Panc1 (cell line): Measurements from ENCODE around the gene PFKFB4. TPM values are rescaled to one million over a fixed set of nuclear protein-coding genes. Genes with fewer than 3 reads are reported as not detected.

Experiments
- ATAC-seq: fragments of 200-7000 bp; cut with Tn5 transposase; 2 replicates; pipeline ENCODE4 v1.9.1; 2020; ENCODE audit warnings: mild to moderate bottlenecking, moderate library complexity
- BruUV-seq: library from RNA; stranded (reverse); fragments of 400-500 nt; replicated peaks from 2 replicates; lab custom pipeline; 2021; lab: Mats Ljungman, UMichigan
- CTCF ChIA-PET: fragments of 300-600 bp; sonication (Branson Sonifier 250); formaldehyde crosslinking; loops from one replicate; lab custom pipeline; 2022; ENCODE audit warnings: antibody characterized with exemption; lab: Charles Lee
- POLR2A ChIA-PET: fragments of 300-600 bp; sonication (Branson Sonifier 250); formaldehyde crosslinking; loops from one replicate; lab custom pipeline; 2022; ENCODE audit warnings: antibody characterized with exemption; lab: Charles Lee
- DNase-seq: peaks from one replicate; pipeline ENCODE4 v3.0.0-alpha.2; 2010; ENCODE audit warnings: low read depth, low spot score
- H3K27ac ChIP-seq: 2 replicates; pipeline ENCODE4 v1.5.1; 2011; ENCODE audit warnings: mild to moderate bottlenecking, low read length, inconsistent platforms
- H3K27me3 ChIP-seq: fragments of 200-500 bp; sonication (Bioruptor generic); 2 replicates; pipeline ENCODE4 v1.6.0; 2014; ENCODE audit warnings: low read length, inconsistent platforms; ENCODE audit not compliant: control insufficient read depth, insufficient read depth
- H3K36me3 ChIP-seq: fragments of 200-500 bp; sonication (Bioruptor generic); 2 replicates; pipeline ENCODE4 v1.5.1; 2014; ENCODE audit warnings: inconsistent platforms, mild to moderate bottlenecking, low read length, moderate library complexity; ENCODE audit not compliant: control insufficient read depth, insufficient read depth
- H3K4me1 ChIP-seq: 2 replicates; pipeline ENCODE4 v1.5.1; 2011; ENCODE audit warnings: inconsistent platforms, mild to moderate bottlenecking, low read length, moderate library complexity; ENCODE audit not compliant: control insufficient read depth, insufficient read depth
- H3K4me3 ChIP-seq, 2 experiments: 2 replicates each; pipeline ENCODE4 v1.5.1; 2011 to 2012; ENCODE audit warnings: low read depth in 2 of 2, low read length in 2 of 2, mild to moderate bottlenecking in 2 of 2, inconsistent platforms in 1 of 2, moderate library complexity in 1 of 2
- H3K9me3 ChIP-seq: fragments of 200-500 bp; sonication (Bioruptor generic); 2 replicates; pipeline ENCODE4 v1.5.1; 2014; ENCODE audit warnings: low read depth, mild to moderate bottlenecking, inconsistent platforms, low read length, moderate library complexity; ENCODE audit not compliant: control insufficient read depth, insufficient read depth
- CTCF ChIP-seq: fragments of 450-650 bp; IDR thresholded peaks from 2 replicates; pipeline ENCODE4 v1.5.1; 2017; ENCODE audit warnings: mild to moderate bottlenecking
- POLR2AphosphoS5 ChIP-seq: IDR thresholded peaks from 2 replicates; pipeline ENCODE4 v1.6.1; 2012; ENCODE audit warnings: mild to moderate bottlenecking, low read depth, low read length, moderate library complexity
- REST ChIP-seq, 2 experiments: IDR thresholded peaks; 2 replicates each; pipeline ENCODE4 v1.6.1; 2011 to 2012; ENCODE audit warnings: low read depth in 2 of 2, control low read depth in 1 of 2, low read length in 1 of 2, mild to moderate bottlenecking in 1 of 2, moderate library complexity in 1 of 2; ENCODE audit not compliant: insufficient read depth in 1 of 2
- SIN3A ChIP-seq: IDR thresholded peaks from 2 replicates; pipeline ENCODE4 v1.6.1; 2012; ENCODE audit warnings: low read depth, mild to moderate bottlenecking, low read length, moderate library complexity, borderline replicate concordance; ENCODE audit not compliant: insufficient read depth
- TCF7L2 ChIP-seq: IDR thresholded peaks from 2 replicates; pipeline ENCODE4 v1.6.1; 2011; ENCODE audit warnings: mild to moderate bottlenecking, low read depth, low read length, inconsistent platforms
- in situ Hi-C: cut with HindIII; loops from 2 replicates; pipeline ENCODE4 v1.10.0; 2016; ENCODE audit warnings: low sequenced_read_pairs, low pct_unique_long_range_greater_than_20kb
- intact Hi-C: fragments of 100-400 bp; cut with micrococcal nuclease; formaldehyde crosslinking; loops from one replicate; pipeline ENCODE4 v1.10.0; 2022; ENCODE audit not compliant: unreplicated experiment
- total RNA-seq: library from RNA; stranded (reverse); gene quantifications from one replicate; pipeline ENCODE4 v1.2.1, GENCODE V29; 2021; ENCODE audit not compliant: unreplicated experiment

PFKFB4 gene
- total RNA-seq, 1 experiment from 2014 or later: 6.0 TPM

GRCh38 chr3:48564667-48565066 lies 8.1 kb upstream of the PFKFB4 start:
- DNase-seq (no peak), ATAC-seq (no peak)
- intact Hi-C loops (no loop called here), in situ Hi-C loops (no loop called here)
- H3K9me3 ChIP-seq: no peaks in the 10 kb centered on the region
- no peaks in the 10 kb centered on the region for H3K27me3 ChIP-seq
- TSS peak; percentile 90 for BruUV-seq
- H3K4me3 ChIP-seq: no peak overlapping the region
- ChIA-PET POLR2A (no interaction called here), CTCF (no interaction called here)
- H3K27ac ChIP-seq: no peak overlapping the region
- no peak for TF ChIP-seq REST (IDR thresholded peaks at IDR 0.05; ENCODE audit: insufficient read depth in 1 of 2, low read depth in 2 of 2, low read length in 1 of 2)
- no peak for TF ChIP-seq CTCF
- no peak for TF ChIP-seq SIN3A
- TF ChIP-seq POLR2AphosphoS5: no peak
- no peak for TF ChIP-seq TCF7L2
- peaks cover 11% of the 10 kb centered on the region for H3K4me1 ChIP-seq
- no peaks in the 10 kb centered on the region for H3K36me3 ChIP-seq

GRCh38 chr3:48564022-48564421 lies 7.4 kb upstream of the PFKFB4 start:
- CTCF ChIA-PET: interaction anchor here (0.7 kb wide), 1 partner anchor 128 kb away, joined by 3 read pairs; no protein-coding TSS in a partner anchor
- in situ Hi-C loops: no loop called here
- Histone ChIP-seq H3K4me3 (no peak overlapping the region), H3K36me3 (no peaks in the 10 kb centered on the region), H3K27me3 (no peaks in the 10 kb centered on the region), H3K27ac (no peak overlapping the region), H3K9me3 (no peaks in the 10 kb centered on the region), H3K4me1 (peaks cover 11% of the 10 kb centered on the region)
- BruUV-seq: no TSS peak
- no peak for TF ChIP-seq SIN3A
- no peak for TF ChIP-seq REST (IDR thresholded peaks at IDR 0.05; ENCODE audit: insufficient read depth in 1 of 2, low read depth in 2 of 2, low read length in 1 of 2)
- no peak for TF ChIP-seq POLR2AphosphoS5
- no peak for TF ChIP-seq TCF7L2
- DNase-seq (no peak), ATAC-seq (peak; percentile 61)
- POLR2A ChIA-PET: no interaction called here
- intact Hi-C loops: no loop called here
